NCI-H2107 treated with DMSO at 0.1 percent for 48 hours (cell line): ENCODE results near the gene DHRS4L2.
"Not testable (repeated sequence)": the region's sequence is repeated elsewhere in the genome, so short reads cannot be mapped to it uniquely, and the experiment has no call there.

Experiments
- DNase-seq: peaks from one replicate; lab custom pipeline; 2025; ENCODE audit not compliant: unreplicated experiment; lab: John Stamatoyannopoulos, UW

DHRS4L2 gene

GRCh38 chr14:23988607-23989363 lies at the start of gene DHRS4L2:
TSS of gene DHRS4L2 (plus strand) at chr14:23988929. CDS start at chr14:23988948, 19 bp downstream.
- DNase-seq, result not testable (repeated sequence)

GRCh38 chr14:23939607-23940326 lies 49.0 kb upstream of the DHRS4L2 start:
- DNase-seq, result no peak

GRCh38 chr14:23941230-23941629 lies 47.5 kb upstream of the DHRS4L2 start:
- no peak for DNase-seq

GRCh38 chr14:23941669-23942068 lies 47.1 kb upstream of the DHRS4L2 start:
- no peak for DNase-seq

- DNase-seq, result no peak
Observed at GRCh38 chr14:23942587-23942986, 46.1 kb upstream of the DHRS4L2 start.

GRCh38 chr14:23949069-23949468 lies 39.7 kb upstream of the DHRS4L2 start:
- DNase-seq, result not testable (repeated sequence)

GRCh38 chr14:23950411-23951135 lies 38.2 kb upstream of the DHRS4L2 start:
- no peak for DNase-seq

GRCh38 chr14:23951136-23951466 lies 37.6 kb upstream of the DHRS4L2 start:
- not testable (repeated sequence) for DNase-seq

- DNase-seq, result no peak
Observed at GRCh38 chr14:23951590-23952201, 37.0 kb upstream of the DHRS4L2 start.

GRCh38 chr14:23953116-23953463 lies 35.6 kb upstream of the DHRS4L2 start:
- not testable (repeated sequence) for DNase-seq

- DNase-seq, result peak; percentile 89
Observed at GRCh38 chr14:23953464-23954278, 35.1 kb upstream of the DHRS4L2 start, which contains the start of gene DHRS4. TSS of gene DHRS4 (plus strand) at chr14:23953770. CDS start at chr14:23953789, 19 bp downstream.

GRCh38 chr14:23954279-23954614 lies 34.5 kb upstream of the DHRS4L2 start:
- not testable (repeated sequence) for DNase-seq

GRCh38 chr14:23954965-23955364 lies 33.8 kb upstream of the DHRS4L2 start:
- peak; percentile 41 for DNase-seq

GRCh38 chr14:23955811-23956210 lies 32.9 kb upstream of the DHRS4L2 start:
- not testable (repeated sequence) for DNase-seq

- DNase-seq, result not testable (repeated sequence)
Observed at GRCh38 chr14:23957913-23958569, 30.7 kb upstream of the DHRS4L2 start.

GRCh38 chr14:23960899-23961298 lies 27.8 kb upstream of the DHRS4L2 start:
- not testable (repeated sequence) for DNase-seq

- not testable (repeated sequence) for DNase-seq
Observed at GRCh38 chr14:23961704-23962103, 27.0 kb upstream of the DHRS4L2 start.

- DNase-seq, result not testable (repeated sequence)
Observed at GRCh38 chr14:23969130-23969480, 19.6 kb upstream of the DHRS4L2 start.

- DNase-seq, result not testable (repeated sequence)
Observed at GRCh38 chr14:23969481-23970282, 19.0 kb upstream of the DHRS4L2 start.
